Eye (tissue), 1 donor: ENCODE data around the gene EIF3F.

ENCODE experiments used
- DNase-seq: peaks from one replicate; pipeline ENCODE4 v3.0.0-alpha.2; 2015

Gene EIF3F

DNA sequence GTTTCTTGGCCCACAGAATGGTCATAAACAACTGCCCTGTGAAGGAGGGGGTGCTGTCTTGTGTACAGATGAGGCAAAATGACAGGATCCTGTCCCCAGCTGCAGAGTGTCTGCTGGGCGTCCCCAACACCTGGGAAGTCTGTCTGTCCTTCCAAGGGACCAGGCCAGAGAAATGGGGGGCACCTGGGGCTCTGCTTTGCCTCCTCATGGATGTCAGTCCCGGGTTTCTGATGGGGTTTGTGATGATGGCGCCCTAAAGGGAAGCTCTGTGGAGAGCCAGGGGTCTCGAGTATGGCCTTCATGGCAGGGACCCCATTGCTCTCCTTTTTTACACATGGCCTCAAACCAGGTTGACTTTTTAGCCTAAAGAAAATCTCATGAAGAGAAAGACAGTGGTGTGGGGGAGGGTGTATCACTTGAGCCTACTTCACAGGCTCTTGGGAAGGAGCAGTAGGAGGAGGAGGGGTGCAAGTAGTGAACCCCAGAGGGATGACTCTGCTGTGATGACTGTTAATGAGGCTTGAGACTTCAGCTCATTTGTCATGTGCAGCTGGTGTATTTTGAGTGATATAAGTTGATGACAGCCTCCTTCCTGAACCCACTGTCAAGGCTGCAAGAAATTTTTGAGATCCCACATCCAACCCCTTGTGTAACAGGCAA, 53.3 kb downstream of the EIF3F start:
- no peak for DNase-seq

DNA sequence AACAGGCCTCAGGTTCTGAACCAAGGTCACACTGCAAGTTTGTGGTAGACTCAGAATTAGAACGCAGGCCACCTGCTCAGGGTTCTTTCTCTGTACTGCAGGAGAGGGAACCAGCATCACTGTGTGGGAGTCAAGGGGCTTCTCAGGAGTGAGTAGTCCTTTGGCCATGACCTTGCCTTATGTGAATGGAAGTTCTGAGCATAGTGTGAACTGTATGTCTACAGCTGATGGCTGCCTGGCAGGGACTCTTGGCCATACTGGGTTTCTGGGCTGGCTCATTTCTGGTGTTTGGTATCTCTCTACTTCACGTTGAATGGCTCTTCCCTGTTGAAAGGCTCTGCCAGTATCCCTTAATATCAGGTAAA, 53.8 kb downstream of the EIF3F start:
- DNase-seq = no peak

DNA sequence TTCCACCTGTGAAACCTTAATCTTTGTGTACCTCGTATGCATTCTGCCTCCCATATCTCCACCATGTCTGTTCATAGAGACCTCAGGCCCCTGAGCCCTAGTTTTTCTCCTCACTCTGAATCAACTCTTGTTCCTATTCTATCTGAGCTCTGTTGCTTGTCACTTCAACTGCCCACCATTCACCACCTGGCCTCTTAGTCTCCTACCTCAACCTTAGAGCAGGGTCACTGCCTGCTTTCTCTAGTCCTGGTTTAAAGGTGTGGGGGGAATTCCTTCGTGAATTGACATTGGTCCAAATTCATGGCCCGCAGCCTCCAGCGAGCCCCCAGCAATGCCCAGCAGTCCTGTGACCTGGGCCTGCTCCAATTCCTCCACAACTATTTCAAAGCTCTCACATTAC, 54.4 kb downstream of the EIF3F start:
- no peak for DNase-seq

DNA sequence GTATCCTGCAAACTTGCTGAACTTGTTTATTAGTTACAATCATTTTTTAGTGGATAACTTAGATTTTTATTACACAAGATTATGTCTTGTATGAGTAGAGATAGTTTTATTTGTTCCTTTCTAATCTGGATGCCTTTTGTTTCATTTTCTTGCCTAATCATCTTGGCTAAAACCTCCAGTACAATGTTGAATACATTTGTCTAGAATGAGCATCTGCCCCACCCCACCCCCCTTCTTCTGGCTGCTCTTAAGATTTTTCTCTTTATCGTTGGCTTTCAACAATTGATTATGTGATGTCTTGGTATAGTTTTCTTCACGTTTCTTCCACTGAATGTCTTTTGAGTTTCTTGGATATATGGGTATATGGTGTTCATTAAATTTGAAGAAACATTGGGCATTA, 56.6 kb downstream of the EIF3F start:
- no peak for DNase-seq

GRCh38 chr11:8045839-8046238, 58.7 kb downstream of the EIF3F start:
- no peak for DNase-seq

GRCh38 chr11:8047382-8047781, 60.2 kb downstream of the EIF3F start:
- no peak for DNase-seq

DNA sequence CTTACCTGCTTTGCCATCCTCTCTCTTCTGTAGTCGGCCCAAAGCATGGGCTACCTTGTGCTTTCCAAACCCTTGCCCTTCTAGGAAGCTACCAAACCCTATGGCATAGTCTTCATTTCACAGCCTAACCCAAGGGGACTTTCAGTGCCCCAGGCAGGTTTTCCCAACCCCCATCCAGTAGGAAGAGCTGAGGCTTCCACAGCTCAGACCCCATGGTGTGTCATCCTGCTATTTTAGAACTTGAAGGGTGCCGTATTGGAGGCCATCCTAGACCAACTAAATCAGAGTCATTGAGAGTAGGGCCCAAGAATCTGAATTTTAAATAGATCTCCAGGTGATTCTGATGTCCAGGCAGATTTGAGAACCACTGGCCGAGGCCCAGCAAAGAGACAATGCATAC, 61.9 kb downstream of the EIF3F start:
- DNase-seq = no peak
